Hematopoietic multipotent progenitor cell treated with erythropoietin and hydrocortisone succinate and interleukin-3 and kit ligand, for 15 days (in vitro differentiated cells): ENCODE results near the gene TRAF5.

Experiments
- DNase-seq: peaks from one replicate; pipeline ENCODE4 v3.0.0-alpha.2; 2015; ENCODE audit warnings: low spot score

TRAF5 gene

GRCh38 chr1:211328084-211328694, 1.6 kb downstream of the TRAF5 start:
- DNase-seq, result no peak

- no peak for DNase-seq
These were observed 2.3 kb downstream of the TRAF5 start for GRCh38 chr1:211328866-211329475.

GRCh38 chr1:211329764-211330201, 3.1 kb downstream of the TRAF5 start:
- no peak for DNase-seq

- DNase-seq, result no peak
These were observed 3.8 kb downstream of the TRAF5 start for GRCh38 chr1:211330282-211330936.

- DNase-seq, result no peak
These were observed 4.5 kb downstream of the TRAF5 start for GRCh38 chr1:211331011-211331709.

- no peak for DNase-seq
These were observed 5.5 kb downstream of the TRAF5 start for GRCh38 chr1:211332036-211332616.

- DNase-seq, result no peak
These were observed 6.2 kb downstream of the TRAF5 start for GRCh38 chr1:211332830-211333229.

GRCh38 chr1:211333906-211334305, 7.3 kb downstream of the TRAF5 start:
- no peak for DNase-seq

- no peak for DNase-seq
These were observed 8.4 kb downstream of the TRAF5 start for GRCh38 chr1:211334986-211335385.

GRCh38 chr1:211335522-211336157, 9.0 kb downstream of the TRAF5 start:
- DNase-seq, result no peak

- DNase-seq, result no peak
These were observed 9.5 kb downstream of the TRAF5 start for GRCh38 chr1:211336161-211336560.

- no peak for DNase-seq
These were observed 10.1 kb downstream of the TRAF5 start for GRCh38 chr1:211336775-211337174.

- DNase-seq, result no peak
These were observed 11.0 kb downstream of the TRAF5 start for GRCh38 chr1:211337430-211338223.

GRCh38 chr1:211338224-211338620, 11.6 kb downstream of the TRAF5 start:
- no peak for DNase-seq

GRCh38 chr1:211339631-211340041, 13.0 kb downstream of the TRAF5 start:
- DNase-seq, result no peak

- DNase-seq, result no peak
These were observed 14.2 kb downstream of the TRAF5 start for GRCh38 chr1:211340622-211341507.

- DNase-seq, result no peak
These were observed 15.4 kb downstream of the TRAF5 start for GRCh38 chr1:211341999-211342398.

- no peak for DNase-seq
These were observed 17.0 kb downstream of the TRAF5 start for GRCh38 chr1:211343607-211344006.

- no peak for DNase-seq
These were observed 17.6 kb downstream of the TRAF5 start for GRCh38 chr1:211344152-211344618.

- no peak for DNase-seq
These were observed 19.1 kb downstream of the TRAF5 start for GRCh38 chr1:211345719-211346118.
